Liver (tissue), 3 donors: ENCODE data around the gene DUOXA1.

Source experiments
- EGR1 ChIP-seq, 2 donors: IDR thresholded peaks; 2 replicates each; pipeline ENCODE4 v1.6.1; 2016 to 2018; ENCODE audit warnings: antibody characterized with exemption in 2 of 2, low read depth in 2 of 2
- GABPA ChIP-seq, 2 donors: IDR thresholded peaks in 1 of 2; conservative IDR thresholded peaks in 1 of 2; 2 replicates each; pipeline ENCODE4 v1.6.1; 2016; ENCODE audit warnings: antibody characterized with exemption in 2 of 2, mild to moderate bottlenecking in 1 of 2, moderate library complexity in 1 of 2
- TF ChIP-seq, protein P1 (sequence below): fragments of 150-350 bp; IDR thresholded peaks from 2 replicates; pipeline ENCODE4 v1.5.1; 2017; ENCODE audit warnings: improper control_type of control experiment, low read depth, low read length; ENCODE audit not compliant: missing input control
- donor health status: healthy.
- donor health status: healthy.

DNA sequence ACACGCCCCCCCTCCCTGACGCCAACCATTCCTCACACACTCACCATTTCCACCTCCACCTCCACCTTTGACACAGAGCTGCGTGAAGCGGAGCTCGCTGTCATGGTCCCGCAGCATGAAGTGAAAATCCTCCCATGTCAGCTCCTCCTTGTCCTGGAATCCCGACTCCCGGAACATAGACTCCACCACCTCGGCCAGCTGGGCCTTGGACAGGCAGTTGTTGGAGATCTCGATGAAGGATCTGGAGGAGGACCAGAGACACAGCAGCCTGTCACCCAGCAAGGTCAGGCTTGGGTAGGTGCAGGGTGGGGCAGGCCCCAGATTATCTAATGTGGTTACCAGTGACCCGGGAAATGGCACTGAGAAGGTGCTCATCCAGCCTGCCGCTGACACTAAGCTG, 27.9 kb downstream of the DUOXA1 start:
- TF ChIP-seq, protein P1, sequence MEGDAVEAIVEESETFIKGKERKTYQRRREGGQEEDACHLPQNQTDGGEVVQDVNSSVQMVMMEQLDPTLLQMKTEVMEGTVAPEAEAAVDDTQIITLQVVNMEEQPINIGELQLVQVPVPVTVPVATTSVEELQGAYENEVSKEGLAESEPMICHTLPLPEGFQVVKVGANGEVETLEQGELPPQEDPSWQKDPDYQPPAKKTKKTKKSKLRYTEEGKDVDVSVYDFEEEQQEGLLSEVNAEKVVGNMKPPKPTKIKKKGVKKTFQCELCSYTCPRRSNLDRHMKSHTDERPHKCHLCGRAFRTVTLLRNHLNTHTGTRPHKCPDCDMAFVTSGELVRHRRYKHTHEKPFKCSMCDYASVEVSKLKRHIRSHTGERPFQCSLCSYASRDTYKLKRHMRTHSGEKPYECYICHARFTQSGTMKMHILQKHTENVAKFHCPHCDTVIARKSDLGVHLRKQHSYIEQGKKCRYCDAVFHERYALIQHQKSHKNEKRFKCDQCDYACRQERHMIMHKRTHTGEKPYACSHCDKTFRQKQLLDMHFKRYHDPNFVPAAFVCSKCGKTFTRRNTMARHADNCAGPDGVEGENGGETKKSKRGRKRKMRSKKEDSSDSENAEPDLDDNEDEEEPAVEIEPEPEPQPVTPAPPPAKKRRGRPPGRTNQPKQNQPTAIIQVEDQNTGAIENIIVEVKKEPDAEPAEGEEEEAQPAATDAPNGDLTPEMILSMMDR = no peak
- no peak for TF ChIP-seq EGR1 (IDR thresholded peaks at IDR 0.05; ENCODE audit: low read depth in 2 of 2)
- no peak for TF ChIP-seq GABPA (IDR thresholded peaks at IDR 0.05 in 1 of 2, conservative IDR thresholded peaks at IDR 0.05 in 1 of 2)
